SU-DHL-6 (cell line): ENCODE measurements around the gene RPTOR.

ENCODE experiments used
- H2AFZ ChIP-seq: fragments of 200-600 bp; sonication (generic); 2 replicates; pipeline ENCODE4 v1.6.1; 2014; ENCODE audit warnings: low read depth, mild to moderate bottlenecking, moderate library complexity, mixed read lengths, antibody characterized with exemption, low read length; ENCODE audit not compliant: severe bottlenecking
- H3F3A ChIP-seq: fragments of 200-600 bp; shearing (Covaris generic); 2 replicates; pipeline ENCODE4 v1.6.0; 2016; ENCODE audit warnings: antibody characterized with exemption, mild to moderate bottlenecking; ENCODE audit not compliant: insufficient read depth
- H3K27ac ChIP-seq: fragments of 200-600 bp; sonication (generic); 2 replicates; pipeline ENCODE4 v1.5.1; 2016; ENCODE audit warnings: low read depth, mild to moderate bottlenecking, low read length, moderate library complexity, mixed read lengths
- H3K27me3 ChIP-seq: fragments of 200-600 bp; sonication (generic), shearing (Covaris generic); 2 replicates; pipeline ENCODE4 v1.6.0; 2014; ENCODE audit warnings: mild to moderate bottlenecking, low read length
- H3K36me3 ChIP-seq: fragments of 200-600 bp; sonication (generic); 2 replicates; pipeline ENCODE4 v1.6.1; 2014; ENCODE audit warnings: mild to moderate bottlenecking, low read length, mixed read lengths
- H3K4me2 ChIP-seq: fragments of 300-600, 200-600 bp; shearing (Covaris generic), sonication (generic); 2 replicates; pipeline ENCODE4 v1.6.0; 2014; ENCODE audit warnings: low read length, low read depth, mild to moderate bottlenecking; ENCODE audit not compliant: poor library complexity, severe bottlenecking
- H3K4me3 ChIP-seq: fragments of 200-600 bp; sonication (generic); 2 replicates; pipeline ENCODE4 v1.5.1; 2014; ENCODE audit warnings: antibody characterized with exemption, low read length, mild to moderate bottlenecking, mixed read lengths; ENCODE audit not compliant: insufficient read depth, poor library complexity, severe bottlenecking
- H3K79me2 ChIP-seq: fragments of 200-600 bp; sonication (generic); 2 replicates; pipeline ENCODE4 v1.6.1; 2014; ENCODE audit warnings: mild to moderate bottlenecking, low read length, moderate library complexity; ENCODE audit not compliant: insufficient read depth
- H3K9ac ChIP-seq: fragments of 200-600 bp; sonication (generic); 2 replicates; pipeline ENCODE4 v1.7.0; 2014; ENCODE audit warnings: mild to moderate bottlenecking, low read length
- H3K9me2 ChIP-seq: fragments of 200-600 bp; sonication (generic); replicated peaks from 2 replicates; pipeline ENCODE4 v1.6.1; 2014; ENCODE audit warnings: low read length; ENCODE audit not compliant: insufficient read depth
- H3K9me3 ChIP-seq: fragments of 200-600 bp; sonication (generic); 2 replicates; pipeline ENCODE4 v1.6.1; 2014; ENCODE audit warnings: low read length, mixed read lengths; ENCODE audit not compliant: insufficient read depth
- H4K20me1 ChIP-seq: fragments of 200-600 bp; sonication (generic); 2 replicates; pipeline ENCODE4 v1.6.1; 2014; ENCODE audit warnings: low read depth, mild to moderate bottlenecking, antibody characterized with exemption, low read length, moderate library complexity, mixed read lengths
- CTCF ChIP-seq: fragments of 200-600 bp; sonication (generic); IDR thresholded peaks from one replicate; pipeline ENCODE4 v1.5.1; 2017; ENCODE audit warnings: antibody characterized with exemption, mild to moderate bottlenecking, low read length, moderate library complexity; ENCODE audit not compliant: insufficient read depth, poor library complexity, severe bottlenecking
- EZH2phosphoT487 ChIP-seq: fragments of 200-600 bp; sonication (generic), shearing (Covaris generic); conservative IDR thresholded peaks from 2 replicates; pipeline ENCODE4 v1.6.1; 2018; ENCODE audit warnings: mild to moderate bottlenecking, antibody characterized with exemption, low read length, moderate library complexity, mixed read lengths

RPTOR gene

GRCh38 chr17:80568246-80568645 lies 23.6 kb downstream of the RPTOR start:
- no peak overlapping the region for H3K4me2 ChIP-seq
- H3K36me3 ChIP-seq, result no peaks in the 10 kb centered on the region
- no peak overlapping the region for H3K4me3 ChIP-seq
- H3K27me3 ChIP-seq, result no peaks in the 10 kb centered on the region
- peaks cover 13% of the 10 kb centered on the region for H4K20me1 ChIP-seq
- H2AFZ ChIP-seq, result no peak overlapping the region
- H3K9me3 ChIP-seq, result no peaks in the 10 kb centered on the region
- no peak for TF ChIP-seq CTCF
- TF ChIP-seq EZH2phosphoT487, result no peak
- H3K9ac ChIP-seq, result no peak overlapping the region
- H3K79me2 ChIP-seq, result peaks cover 52% of the 10 kb centered on the region
- H3K9me2 ChIP-seq, result no peaks in the 10 kb centered on the region
- H3K27ac ChIP-seq, result no peak overlapping the region
- no peaks in the 10 kb centered on the region for H3F3A ChIP-seq

- Histone ChIP-seq H4K20me1 (peaks cover 12% of the 10 kb centered on the region), H3K27me3 (no peaks in the 10 kb centered on the region), H3K36me3 (no peaks in the 10 kb centered on the region), H3K4me2 (no peak overlapping the region), H3K9me3 (no peaks in the 10 kb centered on the region), H3K79me2 (peaks cover 40% of the 10 kb centered on the region), H3K9ac (no peak overlapping the region), H3F3A (no peaks in the 10 kb centered on the region), H3K4me3 (no peak overlapping the region), H3K9me2 (no peaks in the 10 kb centered on the region), H2AFZ (no peak overlapping the region), H3K27ac (no peak overlapping the region)
- TF ChIP-seq CTCF (no peak), EZH2phosphoT487 (no peak)
These were observed 25.3 kb downstream of the RPTOR start for GRCh38 chr17:80569924-80570323.

GRCh38 chr17:80573701-80574100 lies 29.1 kb downstream of the RPTOR start:
- TF ChIP-seq CTCF (no peak), EZH2phosphoT487 (no peak)
- no peak overlapping the region for H3K9ac ChIP-seq
- no peak overlapping the region for H3K4me2 ChIP-seq
- H3K36me3 ChIP-seq, result no peaks in the 10 kb centered on the region
- H3K9me3 ChIP-seq, result no peaks in the 10 kb centered on the region
- no peaks in the 10 kb centered on the region for H3K27me3 ChIP-seq
- no peak overlapping the region for H2AFZ ChIP-seq
- no peak overlapping the region for H3K4me3 ChIP-seq
- H3F3A ChIP-seq, result no peaks in the 10 kb centered on the region
- H3K9me2 ChIP-seq, result no peaks in the 10 kb centered on the region
- no peak overlapping the region for H3K27ac ChIP-seq
- peaks cover 47% of the 10 kb centered on the region for H3K79me2 ChIP-seq
- H4K20me1 ChIP-seq, result peaks cover 4% of the 10 kb centered on the region
